Measurements from ENCODE around the gene USP13. TPM values are rescaled to one million over a fixed set of nuclear protein-coding genes. Genes with fewer than 3 reads are reported as not detected.
"Not testable (repeated sequence)": the region's sequence is repeated elsewhere in the genome, so short reads cannot be mapped to it uniquely, and the experiment has no call there.

USP13 gene
- total RNA-seq, 4 donors from 2014 or later, result 117 to 453 (median 249) TPM

DNA sequence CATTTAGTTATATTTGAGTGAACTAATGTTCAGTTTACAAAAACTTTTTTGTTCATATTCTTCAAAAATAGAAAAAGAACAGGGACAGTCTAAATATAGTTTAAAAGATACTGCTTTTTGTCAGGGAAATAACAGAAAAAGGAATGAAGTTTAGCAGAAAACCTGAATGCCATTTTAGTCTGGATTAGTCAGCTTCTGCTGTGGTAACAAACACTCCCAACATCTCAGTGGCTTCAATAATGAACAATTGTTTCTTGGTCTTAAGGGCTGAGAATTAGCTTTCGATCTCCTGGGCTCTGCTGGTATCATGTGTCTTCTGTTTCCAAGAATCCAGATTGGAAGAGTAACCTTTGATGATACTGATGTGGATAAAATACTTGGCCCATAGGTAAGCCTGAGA, 12.4 kb upstream of the USP13 start:
- no peak overlapping the region for H3K4me3 ChIP-seq
- H3K36me3 ChIP-seq, result no peaks in the 10 kb centered on the region
- in situ Hi-C loops (cut with MboI; ENCODE audit: low sequenced_read_pairs in 4 of 4), result no loop called here
- no peaks in the 10 kb centered on the region for H3K9me3 ChIP-seq
- H3K27me3 ChIP-seq, result no peaks in the 10 kb centered on the region
- TF ChIP-seq POLR2A (IDR thresholded peaks at IDR 0.05), result no peak
- TF ChIP-seq, protein P1, sequence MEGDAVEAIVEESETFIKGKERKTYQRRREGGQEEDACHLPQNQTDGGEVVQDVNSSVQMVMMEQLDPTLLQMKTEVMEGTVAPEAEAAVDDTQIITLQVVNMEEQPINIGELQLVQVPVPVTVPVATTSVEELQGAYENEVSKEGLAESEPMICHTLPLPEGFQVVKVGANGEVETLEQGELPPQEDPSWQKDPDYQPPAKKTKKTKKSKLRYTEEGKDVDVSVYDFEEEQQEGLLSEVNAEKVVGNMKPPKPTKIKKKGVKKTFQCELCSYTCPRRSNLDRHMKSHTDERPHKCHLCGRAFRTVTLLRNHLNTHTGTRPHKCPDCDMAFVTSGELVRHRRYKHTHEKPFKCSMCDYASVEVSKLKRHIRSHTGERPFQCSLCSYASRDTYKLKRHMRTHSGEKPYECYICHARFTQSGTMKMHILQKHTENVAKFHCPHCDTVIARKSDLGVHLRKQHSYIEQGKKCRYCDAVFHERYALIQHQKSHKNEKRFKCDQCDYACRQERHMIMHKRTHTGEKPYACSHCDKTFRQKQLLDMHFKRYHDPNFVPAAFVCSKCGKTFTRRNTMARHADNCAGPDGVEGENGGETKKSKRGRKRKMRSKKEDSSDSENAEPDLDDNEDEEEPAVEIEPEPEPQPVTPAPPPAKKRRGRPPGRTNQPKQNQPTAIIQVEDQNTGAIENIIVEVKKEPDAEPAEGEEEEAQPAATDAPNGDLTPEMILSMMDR (IDR thresholded peaks at IDR 0.05 in 4 of 5, conservative IDR thresholded peaks at IDR 0.05 in 1 of 5), result no peak
- ATAC-seq (no peak), DNase-seq (no peak)
- no peak overlapping the region for H3K27ac ChIP-seq
- intact Hi-C loops (cut with DNase I; ENCODE audit: low total_unique reads), result no loop called here
- no peaks in the 10 kb centered on the region for H3K4me1 ChIP-seq

DNA sequence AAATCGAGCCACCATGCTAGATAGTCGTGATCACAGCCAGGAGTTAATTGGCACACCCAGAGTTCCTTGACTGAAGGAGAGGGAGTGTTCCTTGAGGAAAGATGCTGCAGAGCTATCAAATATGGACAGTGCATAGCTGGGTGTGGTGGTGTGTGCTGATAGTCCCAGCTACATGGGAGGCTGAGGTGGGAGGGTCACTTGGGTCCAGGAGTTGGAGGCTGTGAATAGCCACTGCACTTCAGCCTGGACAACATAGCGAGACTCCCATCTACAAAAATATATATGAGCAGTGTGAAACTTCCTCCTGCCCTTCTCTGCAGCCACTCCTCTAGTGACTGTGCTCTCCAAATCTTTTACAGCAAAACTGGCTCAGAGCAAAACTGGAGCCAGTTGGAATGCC, 10.0 kb upstream of the USP13 start:
- Histone ChIP-seq H3K27ac (no peak overlapping the region), H3K36me3 (no peaks in the 10 kb centered on the region), H3K9me3 (no peaks in the 10 kb centered on the region), H3K4me3 (no peak overlapping the region), H3K4me1 (no peaks in the 10 kb centered on the region), H3K27me3 (no peaks in the 10 kb centered on the region)
- in situ Hi-C loops (cut with MboI; ENCODE audit: low sequenced_read_pairs in 4 of 4) (no loop called here), intact Hi-C loops (cut with DNase I; ENCODE audit: low total_unique reads) (no loop called here)
- ATAC-seq (no peak), DNase-seq (no peak)
- TF ChIP-seq POLR2A (IDR thresholded peaks at IDR 0.05), result no peak
- TF ChIP-seq, protein P1 (IDR thresholded peaks at IDR 0.05 in 4 of 5, conservative IDR thresholded peaks at IDR 0.05 in 1 of 5), result no peak

DNA sequence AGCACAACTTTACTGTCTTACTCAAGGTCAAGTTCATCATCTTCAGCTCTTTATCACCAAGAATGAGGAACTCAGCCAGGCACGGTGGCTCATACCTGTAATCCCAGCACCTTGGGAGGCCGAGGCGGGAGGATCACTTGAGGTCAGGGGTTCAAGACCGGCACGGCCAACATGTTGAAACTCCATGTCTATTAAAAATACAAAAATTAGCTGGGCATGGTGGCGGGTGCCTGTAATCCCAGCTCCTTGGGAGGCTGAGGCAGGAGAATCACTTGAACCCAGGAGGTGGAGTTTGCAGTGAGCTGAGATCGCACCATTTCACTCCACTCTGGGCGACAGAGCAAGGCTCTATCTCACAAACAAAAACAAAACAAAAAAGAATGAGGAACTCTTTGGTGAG, 9.0 kb upstream of the USP13 start:
- H3K27ac ChIP-seq; H3K4me1 ChIP-seq; DNase-seq; H3K9me3 ChIP-seq; ATAC-seq; H3K27me3 ChIP-seq; H3K36me3 ChIP-seq; H3K4me3 ChIP-seq; in situ Hi-C loops (cut with MboI; ENCODE audit: low sequenced_read_pairs in 4 of 4); intact Hi-C loops (cut with DNase I; ENCODE audit: low total_unique reads): not testable (repeated sequence)

DNA sequence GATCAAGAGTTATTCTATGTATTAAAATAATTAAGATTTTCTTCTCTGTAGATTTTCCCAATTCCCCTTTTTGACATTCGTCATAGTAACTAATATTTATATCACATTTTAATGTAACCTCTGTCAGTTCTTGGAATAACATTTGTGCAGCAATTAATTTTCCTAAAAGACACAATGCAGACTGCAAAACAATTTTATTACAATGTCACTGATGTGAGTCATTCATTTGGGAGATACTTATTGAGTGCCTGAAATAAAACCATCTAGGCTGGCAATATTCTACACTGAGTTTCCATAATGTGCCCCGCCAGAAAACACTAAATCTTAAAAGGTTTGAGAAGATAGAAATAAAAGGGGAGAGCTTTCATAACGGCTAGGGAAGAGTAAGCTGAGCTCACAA, 6.7 kb upstream of the USP13 start:
- Histone ChIP-seq H3K9me3 (no peaks in the 10 kb centered on the region), H3K4me3 (no peak overlapping the region), H3K36me3 (no peaks in the 10 kb centered on the region), H3K27ac (no peak overlapping the region), H3K27me3 (no peaks in the 10 kb centered on the region), H3K4me1 (no peaks in the 10 kb centered on the region)
- intact Hi-C loops (cut with DNase I; ENCODE audit: low total_unique reads), result no loop called here
- in situ Hi-C loops (cut with MboI; ENCODE audit: low sequenced_read_pairs in 4 of 4), result no loop called here
- ATAC-seq (no peak), DNase-seq (no peak)
- TF ChIP-seq, protein P1 (IDR thresholded peaks at IDR 0.05 in 4 of 5, conservative IDR thresholded peaks at IDR 0.05 in 1 of 5), result no peak
- no peak for TF ChIP-seq POLR2A (IDR thresholded peaks at IDR 0.05)

DNA sequence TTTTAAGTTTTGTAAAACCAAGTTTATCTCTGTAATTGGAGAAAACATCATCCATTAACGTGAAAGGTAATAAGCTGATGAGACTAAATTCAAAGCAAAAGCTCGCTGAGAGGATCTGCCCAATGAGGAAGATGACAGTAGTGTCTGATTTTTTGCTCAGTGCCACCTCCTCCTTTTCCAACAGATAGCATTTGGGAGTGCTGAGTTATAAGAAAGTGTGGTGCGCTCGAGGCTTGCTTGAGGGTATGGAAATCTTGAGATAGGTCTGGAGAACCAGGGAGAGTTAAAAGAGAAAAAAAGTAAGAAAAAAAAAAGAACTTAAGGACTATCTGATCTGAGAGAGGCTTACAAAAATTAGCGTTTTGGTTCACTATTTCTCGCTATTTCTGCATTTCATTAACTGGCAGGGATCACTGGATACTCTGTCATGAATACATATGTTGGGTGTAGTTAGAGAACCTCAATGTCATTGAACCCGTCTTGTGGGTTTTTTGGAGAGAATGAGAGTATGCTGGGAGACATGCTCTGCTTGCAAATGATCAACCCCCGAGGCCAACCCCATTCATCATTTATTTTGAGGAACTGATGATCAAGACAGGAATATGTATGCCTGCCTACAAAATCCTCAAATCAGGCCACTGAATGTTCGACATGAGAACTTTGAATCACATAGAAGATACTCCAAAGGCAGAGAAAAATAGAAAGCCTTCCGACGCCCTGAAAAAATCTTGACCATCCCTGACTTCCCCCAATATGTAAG, 973 bp upstream of the USP13 start:
- no peak for DNase-seq
- Histone ChIP-seq H3K4me1 (peaks cover 14 to 21% of the 10 kb centered on the region in 2 donors), H3K36me3 (no peaks in the 10 kb centered on the region), H3K4me3 (peak overlapping the region; percentile 53 to 90 (median 80)), H3K27ac (peak overlapping the region; percentile 90 to 98 (median 96)), H3K9me3 (no peaks in the 10 kb centered on the region), H3K27me3 (no peaks in the 10 kb centered on the region)
- in situ Hi-C loops (cut with MboI; ENCODE audit: low sequenced_read_pairs in 4 of 4), result loop anchor here in 1 of 4 donors (10.0 kb wide), 1 partner anchor 93 kb away; no protein-coding TSS in a partner anchor
- intact Hi-C loops (cut with DNase I; ENCODE audit: low total_unique reads), result loop anchor here (2.0 to 10.0 kb wide), 3 partner anchors 47 to 153 kb away; partner anchors contain the start of genes MRPL47 and NDUFB5
- TF ChIP-seq, protein P1 (IDR thresholded peaks at IDR 0.05 in 4 of 5, conservative IDR thresholded peaks at IDR 0.05 in 1 of 5), result no peak
- no peak for TF ChIP-seq POLR2A (IDR thresholded peaks at IDR 0.05)
- ATAC-seq, result no peak
